ENCODE measurements around the gene COL3A1.

DNA sequence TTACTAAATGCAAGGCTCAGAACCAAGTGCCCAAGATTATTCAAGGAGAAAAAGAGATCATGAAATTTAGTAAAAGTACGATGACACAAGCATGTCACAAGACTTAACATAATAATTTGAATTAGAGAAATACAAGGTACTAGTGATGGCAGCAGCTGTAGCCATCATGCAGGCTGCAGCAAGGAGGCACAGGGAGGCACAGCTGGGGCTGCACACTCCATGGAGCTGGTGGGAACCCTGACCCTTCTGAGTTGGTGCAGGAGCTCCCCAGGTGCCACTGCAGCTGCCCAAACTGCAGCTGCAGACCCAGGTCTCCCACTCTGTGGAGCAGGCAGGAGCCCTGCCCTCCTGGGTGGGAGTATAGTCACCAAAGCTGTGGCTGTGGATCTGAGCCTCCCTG, 46.0 kb downstream of the COL3A1 start:
- TF ChIP-seq TARDBP (IDR thresholded peaks at IDR 0.05) (no peak), NFRKB (IDR thresholded peaks at IDR 0.05) (no peak), SP1 (IDR thresholded peaks at IDR 0.05) (no peak), BHLHE40 (IDR thresholded peaks at IDR 0.05; ENCODE audit: borderline replicate concordance) (no peak), CTBP1 (IDR thresholded peaks at IDR 0.05; ENCODE audit: borderline replicate concordance) (no peak)
- TF ChIP-seq, protein P1, sequence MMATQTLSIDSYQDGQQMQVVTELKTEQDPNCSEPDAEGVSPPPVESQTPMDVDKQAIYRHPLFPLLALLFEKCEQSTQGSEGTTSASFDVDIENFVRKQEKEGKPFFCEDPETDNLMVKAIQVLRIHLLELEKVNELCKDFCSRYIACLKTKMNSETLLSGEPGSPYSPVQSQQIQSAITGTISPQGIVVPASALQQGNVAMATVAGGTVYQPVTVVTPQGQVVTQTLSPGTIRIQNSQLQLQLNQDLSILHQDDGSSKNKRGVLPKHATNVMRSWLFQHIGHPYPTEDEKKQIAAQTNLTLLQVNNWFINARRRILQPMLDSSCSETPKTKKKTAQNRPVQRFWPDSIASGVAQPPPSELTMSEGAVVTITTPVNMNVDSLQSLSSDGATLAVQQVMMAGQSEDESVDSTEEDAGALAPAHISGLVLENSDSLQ (IDR thresholded peaks at IDR 0.05): no peak

Data from HEK293T (cell line).